GM10266 (cell line): ENCODE data around the gene RIPOR3.

Experiments used
- DNase-seq: peaks from one replicate; pipeline ENCODE4 v3.0.0; 2012; ENCODE audit errors: extremely low spot score
- CTCF ChIP-seq: IDR thresholded peaks from 2 replicates; pipeline ENCODE4 v1.5.1; 2012; ENCODE audit warnings: mild to moderate bottlenecking, low read depth; ENCODE audit not compliant: control insufficient read depth, insufficient read depth; ENCODE audit errors: missing control alignments

The RIPOR3 gene

DNA sequence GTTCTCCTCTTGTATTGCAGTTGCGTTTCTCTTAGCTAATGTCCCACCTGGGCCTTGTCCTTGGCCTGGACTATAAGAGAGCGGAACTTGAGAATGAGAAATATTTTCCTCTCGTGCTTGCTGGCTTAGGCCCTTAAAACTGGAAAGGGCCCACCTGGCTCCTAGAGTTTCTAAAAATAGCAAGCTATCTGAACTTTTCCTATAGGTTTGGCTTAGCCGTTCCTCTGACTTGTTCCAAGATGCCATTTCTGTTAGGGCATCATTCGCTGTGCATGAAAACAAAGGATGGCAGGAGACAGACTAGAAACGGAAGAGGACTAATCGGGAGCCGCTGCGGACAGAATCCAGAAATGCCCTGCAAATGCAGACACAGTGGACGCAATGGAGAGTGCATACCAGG lies 4.5 kb downstream of the RIPOR3 start:
- TF ChIP-seq CTCF = no peak
- no peak for DNase-seq

DNA sequence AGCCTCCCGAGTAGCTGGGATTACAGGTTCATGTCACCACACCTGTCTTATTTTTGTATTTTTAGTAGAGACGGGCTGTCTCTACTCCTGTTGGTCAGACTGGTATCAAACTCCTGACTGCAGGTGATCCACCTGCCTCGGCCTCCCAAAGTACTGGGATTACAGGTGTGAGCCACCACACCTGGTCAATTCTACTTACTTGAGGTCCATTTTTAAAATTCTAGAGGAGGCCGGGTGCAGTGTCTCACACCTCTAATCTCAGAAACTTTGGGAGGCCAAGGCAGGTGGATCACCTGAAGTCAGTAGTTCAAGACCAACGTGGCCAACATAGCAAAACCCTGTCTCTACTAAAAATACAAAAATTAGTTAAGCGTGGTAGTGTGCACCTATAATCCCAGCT lies 7.8 kb downstream of the RIPOR3 start:
- TF ChIP-seq CTCF = no peak
- DNase-seq = no peak

GRCh38 chr20:50682947-50683530 lies 8.3 kb downstream of the RIPOR3 start:
- no peak for DNase-seq
- no peak for TF ChIP-seq CTCF

- no peak for TF ChIP-seq CTCF
- no peak for DNase-seq
Observed at GRCh38 chr20:50682065-50682464, 9.3 kb downstream of the RIPOR3 start.

DNA sequence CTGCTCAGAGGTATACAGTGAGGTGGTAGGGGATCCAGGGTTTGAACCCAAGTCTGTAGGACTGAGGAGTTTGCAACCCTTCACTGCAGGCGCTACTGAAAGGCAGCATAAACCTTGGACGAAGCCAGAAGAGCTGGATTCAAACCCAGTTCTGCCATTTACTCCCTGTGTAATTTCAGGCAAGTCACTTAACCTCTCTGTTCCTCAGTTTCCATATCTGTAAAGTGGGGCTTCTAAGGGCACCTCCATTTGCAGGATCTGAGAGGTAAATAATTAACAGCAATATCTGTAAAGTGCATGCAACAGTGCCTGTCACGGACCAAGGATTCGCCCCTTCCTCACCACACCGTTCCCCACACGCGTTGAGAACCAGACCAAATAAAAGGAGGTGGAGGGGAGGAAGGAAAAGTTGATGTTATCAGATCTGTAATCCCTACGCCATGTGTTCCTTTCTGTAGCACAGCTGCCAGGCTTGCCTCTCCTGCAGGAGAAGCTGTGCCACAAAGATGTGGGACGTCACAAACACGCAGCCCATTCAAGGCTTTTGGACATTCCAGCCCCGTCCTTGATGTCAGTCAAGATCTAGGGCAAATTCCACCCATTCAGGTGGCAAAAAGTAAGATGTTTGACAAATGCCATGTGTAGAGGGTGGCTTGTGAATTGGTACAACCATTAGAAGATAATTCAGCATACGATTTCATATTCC lies 9.8 kb downstream of the RIPOR3 start:
- no peak for DNase-seq
- no peak for TF ChIP-seq CTCF

DNA sequence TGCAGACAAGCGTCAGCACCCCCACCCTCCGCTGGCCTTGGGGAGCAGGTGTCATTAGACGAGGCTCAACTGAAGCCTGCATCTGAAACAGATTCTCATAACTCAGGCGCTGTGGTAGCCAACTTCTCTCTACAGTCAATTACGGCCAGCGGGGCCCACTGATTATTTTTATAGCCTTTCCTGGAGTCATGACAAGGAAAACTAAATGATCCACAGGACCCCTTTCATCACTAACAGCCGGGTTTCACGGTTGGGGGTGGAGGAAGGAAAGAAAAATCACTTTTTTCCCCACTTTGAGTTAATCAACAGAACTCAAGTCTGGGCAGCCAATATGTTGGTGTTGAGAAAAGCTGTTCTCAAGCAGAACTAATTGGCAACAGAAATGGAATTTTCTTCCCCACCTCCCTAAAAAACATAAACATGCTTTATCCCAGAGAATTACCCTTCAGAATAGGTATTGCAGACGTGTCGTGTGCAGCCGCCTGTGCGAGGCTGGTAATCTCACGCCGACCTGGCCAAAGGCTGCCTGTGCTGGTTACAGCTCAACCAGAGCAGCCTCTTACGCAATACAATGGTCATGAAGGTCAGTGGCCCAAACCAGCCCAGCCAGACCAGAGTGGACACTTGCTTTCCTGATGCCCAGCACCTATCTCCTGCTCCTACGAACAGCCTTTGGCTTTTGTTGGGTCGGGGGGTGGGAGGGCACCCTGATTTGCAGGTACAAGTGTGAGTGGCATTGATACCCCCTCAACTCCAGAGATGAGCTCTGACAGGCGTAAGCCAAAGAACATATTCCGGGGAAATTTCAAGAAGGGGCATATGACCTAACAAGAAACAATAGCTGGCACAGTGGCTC lies 11.0 kb downstream of the RIPOR3 start:
- no peak for TF ChIP-seq CTCF
- no peak for DNase-seq

DNA sequence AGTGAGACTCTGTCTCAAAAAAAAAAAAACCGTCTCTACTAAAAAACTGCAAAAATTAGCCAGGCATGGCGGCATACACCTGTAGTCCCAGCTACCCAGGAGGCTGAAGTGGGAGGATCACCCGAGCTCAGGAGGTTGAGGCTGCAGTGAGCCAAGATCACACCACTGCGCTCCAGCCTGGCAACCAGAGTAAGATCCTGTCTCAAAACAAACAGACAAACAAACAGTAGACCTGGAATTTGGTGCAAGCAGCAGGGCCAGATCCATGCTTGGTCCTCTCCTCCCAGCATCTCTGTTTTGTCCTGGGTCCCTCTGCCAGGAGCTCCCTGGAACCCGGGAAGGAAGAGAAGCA lies 11.6 kb downstream of the RIPOR3 start:
- DNase-seq = no peak
- no peak for TF ChIP-seq CTCF
